Hepatocyte (in vitro differentiated cells): ENCODE data around the gene ALPK1. TPM values are rescaled to one million over a fixed set of nuclear protein-coding genes. Genes with fewer than 3 reads are reported as not detected.

ENCODE experiments used
- DNase-seq: peaks from one replicate; pipeline ENCODE4 v3.0.0-alpha.2; 2016; ENCODE audit warnings: low spot score
- H2AFZ ChIP-seq: fragments of 200-600 bp; sonication (generic); 2 replicates; pipeline ENCODE4 v1.6.0; 2016; ENCODE audit warnings: antibody characterized with exemption, mild to moderate bottlenecking
- H3K27ac ChIP-seq: fragments of 200-600 bp; sonication (generic); 2 replicates; pipeline ENCODE4 v1.5.1; 2016; ENCODE audit warnings: mild to moderate bottlenecking
- H3K27me3 ChIP-seq: fragments of 200-600 bp; sonication (generic); 2 replicates; pipeline ENCODE4 v1.6.1; 2016
- H3K36me3 ChIP-seq: fragments of 200-600 bp; sonication (generic); replicated peaks from 2 replicates; pipeline ENCODE4 v1.5.1; 2016; ENCODE audit warnings: low read depth; ENCODE audit not compliant: insufficient read depth
- H3K4me1 ChIP-seq: fragments of 200-600 bp; sonication (generic); 2 replicates; pipeline ENCODE4 v1.5.1; 2016; ENCODE audit warnings: mild to moderate bottlenecking, moderate library complexity; ENCODE audit not compliant: insufficient read depth
- H3K4me2 ChIP-seq: fragments of 200-600 bp; sonication (generic); 2 replicates; pipeline ENCODE4 v1.6.0; 2016
- H3K4me3 ChIP-seq: fragments of 200-600 bp; sonication (generic); 2 replicates; pipeline ENCODE4 v1.5.1; 2016; ENCODE audit warnings: mild to moderate bottlenecking
- H3K79me2 ChIP-seq: fragments of 200-600 bp; sonication (generic); 2 replicates; pipeline ENCODE4 v1.6.0; 2017; ENCODE audit warnings: mild to moderate bottlenecking
- H3K9me2 ChIP-seq: fragments of 200-600 bp; sonication (generic); replicated peaks from 2 replicates; pipeline ENCODE4 v1.6.0; 2017; ENCODE audit warnings: mild to moderate bottlenecking; ENCODE audit not compliant: insufficient read depth
- H3K9me3 ChIP-seq: fragments of 200-600 bp; sonication (generic); 2 replicates; pipeline ENCODE4 v1.5.1; 2016; ENCODE audit warnings: low read depth, mild to moderate bottlenecking
- H4K20me1 ChIP-seq: fragments of 200-600 bp; sonication (generic); 2 replicates; pipeline ENCODE4 v1.6.0; 2016; ENCODE audit warnings: mild to moderate bottlenecking; ENCODE audit not compliant: insufficient read depth, poor library complexity, severe bottlenecking
- CTCF ChIP-seq: fragments of 200-600 bp; sonication (generic); IDR thresholded peaks from 2 replicates; pipeline ENCODE4 v1.5.1; 2016; ENCODE audit warnings: antibody characterized with exemption, mild to moderate bottlenecking; ENCODE audit not compliant: poor library complexity
- EZH2 ChIP-seq: fragments of 200-600 bp; sonication (generic); IDR thresholded peaks from 2 replicates; pipeline ENCODE4 v1.6.1; 2016; ENCODE audit warnings: antibody characterized with exemption, mild to moderate bottlenecking, borderline replicate concordance
- EZH2phosphoT487 ChIP-seq: fragments of 200-600 bp; sonication (generic); IDR thresholded peaks from one replicate; pipeline ENCODE4 v1.6.1; 2018; ENCODE audit warnings: antibody characterized with exemption, mild to moderate bottlenecking, low read depth, moderate library complexity; ENCODE audit not compliant: unreplicated experiment, severe bottlenecking
- WGBS: methylation state at CpG from one replicate; pipeline ENCODE4 v1.1.6; 2016; ENCODE audit warnings: low lambda C conversion rate; ENCODE audit errors: missing lambda C conversion rate; 5-methylcytosine and 5-hydroxymethylcytosine counted together
- polyA plus RNA-seq: library from polyadenylated mRNA; unstranded; fragments of >200 nt; fragmentation: Nextera tagmentation; extraction: Ambion mirVana; gene quantifications from 2 replicates; pipeline ENCODE4 v1.2.1, GENCODE V29; 2016
- total RNA-seq: library from RNA; depleted of rRNA; stranded (reverse); fragments of >200 nt; gene quantifications from 2 replicates; pipeline ENCODE4 v1.2.3, GENCODE V29; 2014

The ALPK1 gene
- total and polyA plus RNA-seq, 2 experiments from 2014 or later = 7.1 to 16.6 TPM

DNA sequence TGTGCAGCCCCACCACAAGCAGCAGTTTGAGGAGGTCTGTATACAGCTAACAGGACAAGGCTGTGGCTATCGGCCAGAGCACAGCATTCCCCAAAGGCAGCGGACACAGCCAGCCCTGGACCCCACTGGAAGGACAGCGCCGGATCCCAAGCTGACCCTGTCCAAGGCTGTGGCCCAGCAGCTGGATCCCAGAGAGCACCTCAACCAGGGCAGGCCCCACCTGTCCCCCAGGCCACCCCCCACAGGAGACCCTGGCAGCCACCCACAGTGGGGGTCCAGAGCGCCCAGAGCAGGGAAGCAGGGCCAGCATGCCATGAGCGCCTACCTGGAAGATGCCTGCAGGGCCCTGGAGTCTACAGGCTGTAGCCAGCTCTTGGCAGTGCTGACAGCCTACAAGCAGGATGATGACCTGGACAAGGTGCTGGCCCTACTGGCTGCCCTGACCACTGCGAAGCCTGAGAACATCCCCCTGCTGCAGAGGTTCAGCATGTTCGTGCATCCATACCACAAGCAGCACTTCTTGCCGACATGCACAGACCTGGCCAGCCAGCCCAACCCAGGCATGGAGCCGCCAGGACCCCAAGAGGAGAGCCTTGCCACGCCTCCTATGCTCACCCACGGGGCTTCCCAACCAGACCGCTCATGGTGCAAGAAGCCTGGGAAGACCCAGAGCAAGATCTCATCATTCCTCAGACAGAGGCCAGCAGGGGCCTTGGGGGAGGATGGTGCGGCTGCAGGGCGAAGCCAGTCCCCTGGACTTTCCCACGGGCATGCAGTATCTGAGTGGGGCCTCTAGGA is 62.0 kb downstream of the ALPK1 start:
- TF ChIP-seq CTCF (no peak), EZH2phosphoT487 (no peak), EZH2 (no peak)
- no peak overlapping the region for H2AFZ ChIP-seq
- no peak overlapping the region for H3K4me2 ChIP-seq
- 94% methylated on average over 16 of the region's 16 CpGs for WGBS
- H4K20me1 ChIP-seq = no peaks in the 10 kb centered on the region
- H3K4me1 ChIP-seq = no peaks in the 10 kb centered on the region
- no peak overlapping the region for H3K27ac ChIP-seq
- no peaks in the 10 kb centered on the region for H3K36me3 ChIP-seq
- H3K9me2 ChIP-seq = no peaks in the 10 kb centered on the region
- no peaks in the 10 kb centered on the region for H3K79me2 ChIP-seq
- no peak for DNase-seq
- H3K9me3 ChIP-seq = peaks cover 9% of the 10 kb centered on the region
- H3K27me3 ChIP-seq = no peaks in the 10 kb centered on the region
- H3K4me3 ChIP-seq = no peak overlapping the region

GRCh38 chr4:112361181-112361791 is 64.1 kb downstream of the ALPK1 start:
- Histone ChIP-seq H3K36me3 (no peaks in the 10 kb centered on the region), H4K20me1 (no peaks in the 10 kb centered on the region), H3K4me3 (no peak overlapping the region), H3K27ac (no peak overlapping the region), H3K79me2 (no peaks in the 10 kb centered on the region), H3K9me2 (no peaks in the 10 kb centered on the region), H3K4me1 (no peaks in the 10 kb centered on the region), H3K9me3 (peaks cover 9% of the 10 kb centered on the region), H3K4me2 (no peak overlapping the region), H2AFZ (no peak overlapping the region), H3K27me3 (no peaks in the 10 kb centered on the region)
- DNase-seq = no peak
- WGBS = 71% methylated on average over 6 of the region's 6 CpGs
- TF ChIP-seq EZH2phosphoT487 (no peak), CTCF (no peak), EZH2 (no peak)

DNA sequence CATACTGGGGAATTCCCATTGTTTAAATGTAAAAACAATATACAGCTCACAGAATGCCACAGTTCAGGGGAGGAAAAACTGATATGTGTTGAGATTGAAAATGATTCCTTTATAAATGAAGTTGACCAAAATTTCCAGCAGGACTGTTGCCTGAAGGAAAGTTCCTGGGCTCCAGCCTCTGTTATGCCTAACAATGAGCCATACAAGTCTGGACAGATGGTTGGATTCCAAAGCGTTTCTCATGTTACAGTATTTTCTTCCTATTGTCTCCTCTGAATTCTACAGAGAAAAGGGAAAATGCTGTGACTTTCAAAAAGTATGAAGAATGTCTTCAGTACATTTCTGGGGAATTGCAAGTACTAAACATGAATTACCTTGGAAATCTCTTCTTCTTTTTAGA is 73.3 kb downstream of the ALPK1 start:
- no peak for DNase-seq
- Histone ChIP-seq H3K36me3 (no peaks in the 10 kb centered on the region), H4K20me1 (no peaks in the 10 kb centered on the region), H2AFZ (no peak overlapping the region), H3K9me3 (no peaks in the 10 kb centered on the region), H3K4me1 (no peaks in the 10 kb centered on the region), H3K4me3 (no peak overlapping the region), H3K27me3 (no peaks in the 10 kb centered on the region), H3K79me2 (no peaks in the 10 kb centered on the region), H3K9me2 (no peaks in the 10 kb centered on the region), H3K4me2 (no peak overlapping the region), H3K27ac (no peak overlapping the region)
- TF ChIP-seq EZH2phosphoT487 (no peak), EZH2 (no peak), CTCF (no peak)
- 64% methylated on average over 1 of the region's 1 CpG for WGBS
